ENCODE data around the gene MOXD1. TPM values are rescaled to one million over a fixed set of nuclear protein-coding genes. Genes with fewer than 3 reads are reported as not detected.

The MOXD1 gene
- total RNA-seq, 1 donor from 2014 or later: 0.75 TPM

- H3K27me3 ChIP-seq: no peaks in the 10 kb centered on the region
- DNase-seq (ENCODE audit: low spot score in 2 of 2): no peak
- no peak overlapping the region for H3K27ac ChIP-seq
- H3K36me3 ChIP-seq: no peaks in the 10 kb centered on the region
- intact Hi-C loops (cut with DNase I): no loop called here
- H3K4me1 ChIP-seq: no peaks in the 10 kb centered on the region
- no peaks in the 10 kb centered on the region for H3K9me3 ChIP-seq
- no peak overlapping the region for H3K4me3 ChIP-seq
- TF ChIP-seq, protein P1, sequence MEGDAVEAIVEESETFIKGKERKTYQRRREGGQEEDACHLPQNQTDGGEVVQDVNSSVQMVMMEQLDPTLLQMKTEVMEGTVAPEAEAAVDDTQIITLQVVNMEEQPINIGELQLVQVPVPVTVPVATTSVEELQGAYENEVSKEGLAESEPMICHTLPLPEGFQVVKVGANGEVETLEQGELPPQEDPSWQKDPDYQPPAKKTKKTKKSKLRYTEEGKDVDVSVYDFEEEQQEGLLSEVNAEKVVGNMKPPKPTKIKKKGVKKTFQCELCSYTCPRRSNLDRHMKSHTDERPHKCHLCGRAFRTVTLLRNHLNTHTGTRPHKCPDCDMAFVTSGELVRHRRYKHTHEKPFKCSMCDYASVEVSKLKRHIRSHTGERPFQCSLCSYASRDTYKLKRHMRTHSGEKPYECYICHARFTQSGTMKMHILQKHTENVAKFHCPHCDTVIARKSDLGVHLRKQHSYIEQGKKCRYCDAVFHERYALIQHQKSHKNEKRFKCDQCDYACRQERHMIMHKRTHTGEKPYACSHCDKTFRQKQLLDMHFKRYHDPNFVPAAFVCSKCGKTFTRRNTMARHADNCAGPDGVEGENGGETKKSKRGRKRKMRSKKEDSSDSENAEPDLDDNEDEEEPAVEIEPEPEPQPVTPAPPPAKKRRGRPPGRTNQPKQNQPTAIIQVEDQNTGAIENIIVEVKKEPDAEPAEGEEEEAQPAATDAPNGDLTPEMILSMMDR (IDR thresholded peaks at IDR 0.05): no peak
These were observed 114.8 kb downstream of the MOXD1 start for GRCh38 chr6:132286298-132287019.

DNA sequence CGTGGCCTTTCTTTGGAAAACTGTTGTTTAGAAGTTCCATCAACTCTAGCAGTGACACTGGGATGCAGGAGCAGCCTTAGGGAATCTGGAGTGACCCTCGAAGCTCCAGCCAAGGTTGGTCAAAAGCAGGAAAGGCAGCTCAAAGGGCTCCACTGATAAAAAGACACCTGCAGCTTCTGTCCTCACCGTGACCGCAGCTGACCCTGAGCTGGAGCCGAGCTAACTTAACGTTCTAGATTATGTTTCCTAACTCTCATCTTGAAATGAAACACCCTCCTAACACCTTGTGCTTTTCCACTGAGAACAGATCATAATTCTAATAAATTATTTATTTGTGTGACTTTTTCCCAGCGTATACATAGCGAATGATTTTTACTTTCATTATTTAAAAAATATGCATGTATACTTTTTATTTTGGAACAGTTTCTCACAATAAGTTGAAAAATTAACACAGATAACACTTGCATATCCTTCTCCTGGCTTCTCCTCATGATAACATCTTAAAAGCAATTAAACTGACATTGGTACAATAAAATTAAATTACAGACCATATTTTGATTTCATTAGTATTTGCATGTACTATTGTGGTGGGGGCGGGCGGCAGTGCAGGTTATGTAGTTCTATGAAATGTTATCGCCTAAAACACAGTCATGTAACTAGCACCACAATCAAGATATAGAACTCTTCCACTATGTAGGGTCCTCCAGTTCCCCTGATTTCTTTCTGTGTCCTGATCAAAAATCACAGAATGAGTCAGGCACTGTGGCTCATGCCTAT is 116.1 kb downstream of the MOXD1 start:
- no peaks in the 10 kb centered on the region for H3K4me1 ChIP-seq
- TF ChIP-seq, protein P1 (IDR thresholded peaks at IDR 0.05): no peak
- no peak overlapping the region for H3K4me3 ChIP-seq
- H3K27me3 ChIP-seq: no peaks in the 10 kb centered on the region
- intact Hi-C loops (cut with DNase I): no loop called here
- no peak overlapping the region for H3K27ac ChIP-seq
- H3K9me3 ChIP-seq: no peaks in the 10 kb centered on the region
- DNase-seq (ENCODE audit: low spot score in 2 of 2): no peak
- no peaks in the 10 kb centered on the region for H3K36me3 ChIP-seq

DNA sequence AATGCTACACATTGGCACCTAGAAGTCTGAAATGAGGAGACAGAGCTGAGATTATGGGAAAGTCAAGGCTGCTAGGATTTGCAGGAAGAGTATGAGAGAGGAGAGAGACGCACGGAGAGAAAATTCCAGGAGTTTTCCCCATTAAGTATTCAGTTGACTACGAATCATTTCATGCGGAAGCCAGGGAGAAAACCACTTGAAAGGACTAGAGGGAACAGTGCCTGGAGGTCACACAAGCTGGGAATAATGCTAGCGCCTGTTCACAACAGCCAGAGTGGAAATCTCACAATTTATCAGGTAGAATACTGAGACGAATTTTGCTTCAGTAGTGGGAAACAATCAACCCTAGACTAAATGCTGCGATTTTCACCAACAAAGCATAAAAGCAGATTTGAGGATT is 118.6 kb downstream of the MOXD1 start:
- TF ChIP-seq, protein P1 (IDR thresholded peaks at IDR 0.05): no peak
- H3K27me3 ChIP-seq: no peaks in the 10 kb centered on the region
- intact Hi-C loops (cut with DNase I): no loop called here
- H3K4me1 ChIP-seq: no peaks in the 10 kb centered on the region
- no peak overlapping the region for H3K27ac ChIP-seq
- H3K4me3 ChIP-seq: no peak overlapping the region
- H3K9me3 ChIP-seq: no peaks in the 10 kb centered on the region
- H3K36me3 ChIP-seq: no peaks in the 10 kb centered on the region
- no peak for DNase-seq (ENCODE audit: low spot score in 2 of 2)

- Histone ChIP-seq H3K27ac (no peak overlapping the region), H3K4me1 (no peaks in the 10 kb centered on the region), H3K4me3 (no peak overlapping the region), H3K36me3 (no peaks in the 10 kb centered on the region), H3K27me3 (no peaks in the 10 kb centered on the region), H3K9me3 (no peaks in the 10 kb centered on the region)
- no peak for DNase-seq (ENCODE audit: low spot score in 2 of 2)
- TF ChIP-seq, protein P1 (IDR thresholded peaks at IDR 0.05): no peak
- intact Hi-C loops (cut with DNase I): loop anchor here (2.0 kb wide), 1 partner anchor 16 kb away; no protein-coding TSS in a partner anchor
These were observed 120.8 kb downstream of the MOXD1 start for GRCh38 chr6:132280436-132280835.

GRCh38 chr6:132279592-132280139 is 121.6 kb downstream of the MOXD1 start:
- DNase-seq (ENCODE audit: low spot score in 2 of 2): peak in 1 of 2 donors; percentile 74
- intact Hi-C loops (cut with DNase I): loop anchor here (1.0 to 5.0 kb wide), 3 partner anchors 17 to 362 kb away; no protein-coding TSS in a partner anchor
- no peaks in the 10 kb centered on the region for H3K9me3 ChIP-seq
- TF ChIP-seq, protein P1 (IDR thresholded peaks at IDR 0.05): peak; percentile 83 to 87 (median 86)
- H3K27ac ChIP-seq: no peak overlapping the region
- H3K4me3 ChIP-seq: peak overlapping the region; percentile 50 to 52
- H3K4me1 ChIP-seq: no peaks in the 10 kb centered on the region
- no peaks in the 10 kb centered on the region for H3K36me3 ChIP-seq
- no peaks in the 10 kb centered on the region for H3K27me3 ChIP-seq
